Measurements from ENCODE around the gene CRABP2. TPM values are rescaled to one million over a fixed set of nuclear protein-coding genes. Genes with fewer than 3 reads are reported as not detected.

The CRABP2 gene
- total RNA-seq, 2 donors from 2014 or later: 0.99 to 3.6 TPM

GRCh38 chr1:156704930-156705320, 458 bp downstream of the CRABP2 start:
- Histone ChIP-seq H3K27me3 (peaks cover 0 to 6% of the 10 kb centered on the region in 2 donors), H3K4me1 (peaks cover 37% of the 10 kb centered on the region), H3K36me3 (replicated peaks in 1 of 2; ENCODE audit: insufficient read depth in 1 of 2, low read depth in 2 of 2) (no peaks in the 10 kb centered on the region), H3K4me3 (no peak overlapping the region), H3K27ac (no peak overlapping the region), H3K9me3 (no peaks in the 10 kb centered on the region)
- peak; percentile 50 to 82 (median 63) for DNase-seq
- TF ChIP-seq POLR2A (IDR thresholded peaks at IDR 0.05): peak in 1 of 3 donors; percentile 7
- TF ChIP-seq CTCF (IDR thresholded peaks at IDR 0.05): no peak
- WGBS, 2 donors: 3 to 7% methylated on average over 17 to 29 of the region's 29 CpGs
- peak; percentile 50 for ATAC-seq
- intact Hi-C loops (cut with DNase I): no loop called here

DNA sequence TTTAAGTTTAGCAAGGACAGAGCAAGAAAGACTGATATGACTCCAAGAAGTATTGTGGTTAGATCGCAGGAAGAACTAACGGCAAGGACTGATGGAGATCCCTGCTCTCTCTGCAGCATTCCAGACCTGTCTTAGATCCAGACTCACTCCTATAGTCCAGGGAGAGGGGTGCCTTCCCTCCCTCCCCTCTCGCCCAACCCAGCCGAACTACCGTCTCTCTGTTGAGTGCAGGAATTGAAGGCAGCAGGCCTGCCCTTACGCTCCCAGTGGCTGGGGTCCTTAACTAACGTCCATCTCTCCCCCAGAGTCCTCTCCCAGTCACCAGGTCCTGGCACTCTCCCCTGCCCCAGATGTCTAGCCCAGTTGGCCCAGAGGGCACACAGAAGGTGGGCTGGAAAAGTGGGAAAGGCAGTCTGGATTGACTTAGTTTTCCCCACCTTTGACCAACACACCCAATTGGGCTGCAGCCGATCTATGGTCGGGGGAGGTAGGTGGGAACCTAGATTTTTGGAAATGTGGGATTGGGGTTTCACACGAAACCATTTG, 1.1 kb downstream of the CRABP2 start:
- Histone ChIP-seq H3K27me3 (peaks cover 0 to 6% of the 10 kb centered on the region in 2 donors), H3K4me3 (no peak overlapping the region), H3K27ac (no peak overlapping the region), H3K36me3 (replicated peaks in 1 of 2; ENCODE audit: insufficient read depth in 1 of 2, low read depth in 2 of 2) (no peaks in the 10 kb centered on the region), H3K4me1 (peaks cover 32% of the 10 kb centered on the region), H3K9me3 (no peaks in the 10 kb centered on the region)
- no peak for DNase-seq
- WGBS, 2 donors: 53% methylated on average over 8 to 10 of the region's 10 CpGs
- ATAC-seq: no peak
- intact Hi-C loops (cut with DNase I): no loop called here
- no peak for TF ChIP-seq POLR2A (IDR thresholded peaks at IDR 0.05)
- TF ChIP-seq CTCF (IDR thresholded peaks at IDR 0.05): no peak

GRCh38 chr1:156703741-156704140, 1.6 kb downstream of the CRABP2 start:
- intact Hi-C loops (cut with DNase I): no loop called here
- no peak overlapping the region for H3K4me3 ChIP-seq
- H3K36me3 ChIP-seq (replicated peaks in 1 of 2; ENCODE audit: insufficient read depth in 1 of 2, low read depth in 2 of 2): no peaks in the 10 kb centered on the region
- H3K27me3 ChIP-seq: peaks cover 0 to 6% of the 10 kb centered on the region in 2 donors
- 25 to 30% methylated on average over 2 to 4 of the region's 4 CpGs for WGBS, 2 donors
- ATAC-seq (no peak), DNase-seq (no peak)
- H3K9me3 ChIP-seq: no peaks in the 10 kb centered on the region
- no peak for TF ChIP-seq POLR2A (IDR thresholded peaks at IDR 0.05)
- no peak for TF ChIP-seq CTCF (IDR thresholded peaks at IDR 0.05)
- no peak overlapping the region for H3K27ac ChIP-seq
- peaks cover 32% of the 10 kb centered on the region for H3K4me1 ChIP-seq

- H3K4me3 ChIP-seq: no peak overlapping the region
- no peak for TF ChIP-seq POLR2A (IDR thresholded peaks at IDR 0.05)
- TF ChIP-seq CTCF (IDR thresholded peaks at IDR 0.05): no peak
Observed at GRCh38 chr1:156703336-156703735, 2.0 kb downstream of the CRABP2 start.

More at GRCh38 chr1:156703336-156703735, 2.0 kb downstream of the CRABP2 start:
- Histone ChIP-seq H3K27me3 (peaks cover 0 to 6% of the 10 kb centered on the region in 2 donors), H3K9me3 (no peaks in the 10 kb centered on the region), H3K36me3 (replicated peaks in 1 of 2; ENCODE audit: insufficient read depth in 1 of 2, low read depth in 2 of 2) (no peaks in the 10 kb centered on the region), H3K4me1 (peaks cover 32% of the 10 kb centered on the region), H3K27ac (no peak overlapping the region)
- ATAC-seq: no peak
- intact Hi-C loops (cut with DNase I): no loop called here
- no peak for DNase-seq
- 36 to 45% methylated on average over 4 of the region's 4 CpGs for WGBS, 2 donors

All from body of pancreas (tissue), 4 donors.